Heart right ventricle (tissue), 16 donors: ENCODE measurements around the gene SPTBN2. TPM values are rescaled to one million over a fixed set of nuclear protein-coding genes. Genes with fewer than 3 reads are reported as not detected.

Experiments
- ATAC-seq, 8 donors: fragments of 200-7000 bp; cut with Tn5 transposase; one replicate each; pipeline ENCODE4 v1.9.1; 2020; ENCODE audit warnings: mild to moderate bottlenecking in 8 of 8, moderate library complexity in 8 of 8, moderate number of reproducible peaks in 1 of 8
- DNase-seq, 2 donors: peaks; one replicate each; pipeline ENCODE4 v3.0.0-alpha.2; 2020
- H3K27ac ChIP-seq, 10 donors: fragments of 200-600 bp; sonication (generic) in 2 of 10; one replicate each; pipeline versions ENCODE4 v1.5.0 to v1.8.0; 2020 to 2022; ENCODE audit warnings: mild to moderate bottlenecking in 3 of 10
- H3K27me3 ChIP-seq, 7 donors: fragments of 200-600 bp; one replicate each; pipeline ENCODE4 v1.8.0; 2021 to 2022; ENCODE audit warnings: mild to moderate bottlenecking in 2 of 7
- H3K36me3 ChIP-seq, 9 donors: fragments of 200-600 bp; sonication (generic) in 1 of 9; one replicate each; pipeline versions ENCODE4 v1.5.0 to v1.8.0; 2020 to 2022; ENCODE audit warnings: mild to moderate bottlenecking in 2 of 9
- H3K4me1 ChIP-seq, 9 donors: fragments of 200-600 bp; sonication (generic) in 1 of 9; one replicate each; pipeline versions ENCODE4 v1.5.0 to v1.8.0; 2020 to 2022; ENCODE audit warnings: mild to moderate bottlenecking in 4 of 9
- H3K4me3 ChIP-seq, 10 donors: fragments of 200-600 bp; sonication (generic) in 2 of 10; one replicate each; pipeline versions ENCODE4 v1.5.0 to v1.8.0; 2020 to 2022; ENCODE audit warnings: mild to moderate bottlenecking in 7 of 10, moderate library complexity in 2 of 10
- H3K9me3 ChIP-seq, 11 donors: fragments of 200-600 bp in 10 of 11; sonication (generic) in 2 of 11; one replicate each; pipeline versions ENCODE4 v1.5.0 to v1.8.0; 2013 to 2022; ENCODE audit warnings: mild to moderate bottlenecking in 2 of 11, control low read depth in 1 of 11, moderate library complexity in 1 of 11
- CTCF ChIP-seq, 9 donors: fragments of 200-600 bp; sonication (generic) in 2 of 9; IDR thresholded peaks; one replicate each; pipeline versions ENCODE4 v1.5.0 to v1.8.0; 2021 to 2022; ENCODE audit warnings: antibody characterized with exemption in 9 of 9, mild to moderate bottlenecking in 5 of 9, moderate library complexity in 1 of 9
- WGBS, 2 donors: extraction: QIAGEN DNeasy Blood & Tissue Kit; methylation state at CpG; one replicate each; pipeline ENCODE4 v1.1.7; 2013; ENCODE audit warnings: inconsistent platforms in 1 of 2; 5-methylcytosine and 5-hydroxymethylcytosine counted together
- intact Hi-C, 10 donors: fragments of 100-400 bp; cut with DNase I; formaldehyde crosslinking; loops; one replicate each; pipeline versions ENCODE4 v1.11.1 to v1.14.2; 2022
- polyA plus RNA-seq, 2 donors: library from polyadenylated mRNA; stranded (reverse); fragments of 200-250 nt; gene quantifications; one replicate each; pipeline ENCODE4 v1.2.3, GENCODE V29; 2013
- total RNA-seq, 10 donors: library from RNA; stranded (reverse); fragmentation: NEBNext Ultra II Directional in 3 of 10; extraction: Animal tissue kit (Norgen Biotek cat#: 25700) in 3 of 10; gene quantifications; one replicate each; pipeline versions ENCODE4 v1.2.1 to v1.2.4, GENCODE V29; 2021 to 2023
- donor health status: Arrhythmogenic right ventricular cardiomyopathy.
- donor health status: ischemic (EF 13 %, LVEDD 7.1; RV severe dilation, severe dysfunction).
- donor health status: healthy with polysubstance abuse.
- donor health status: DM: no; HTN: yes; CAD: no.
- donor health status: DM: no; HTN: no; CAD: no.
- donor health status: ischemic (EF 25% LVEDD 6.9; RV normal size, moderate dysfunction).
- donor health status: ischemic (EF 25% LVEDD 5.7; RV mildly dilated, moderate dysfunction).
- donor health status: healthy.
- donor health status: DM: yes; HTN: yes; CAD: no.
- donor health status: Ischemic cardiomyopathy.
- donor health status: ischemic (EF 35%, LVEDD 5.7; RV mildly dilated, moderate dysfunction).
- donor health status: nonischemic (EF 11% LVEDD 7.7; RV severe dilation, severe dysfunction).
- donor health status: DM: yes; HTN: yes; CAD: no.
- donor health status: PGD.
- donor health status: ischemic (EF 29% LVEDD 5.4; RV normal size, mild dysfunction).
- donor health status: nonischemic (EF 23%, LVEDD 6.1; RV moderate dilation, normal function).

SPTBN2 gene
- total and polyA plus RNA-seq, 12 donors, result 0.23 to 2.3 (median 1.0) TPM

GRCh38 chr11:66766681-66767080 lies 37.7 kb upstream of the SPTBN2 start:
- 93 to 94% methylated on average over 2 of the region's 2 CpGs for WGBS, 2 donors
- ATAC-seq (no peak), DNase-seq (no peak)
- no peaks in the 10 kb centered on the region for H3K9me3 ChIP-seq
- TF ChIP-seq CTCF (IDR thresholded peaks at IDR 0.05), result no peak
- H3K4me1 ChIP-seq, result peaks cover 0 to 5% (median 0%) of the 10 kb centered on the region in 9 donors
- no peak overlapping the region for H3K4me3 ChIP-seq
- no peaks in the 10 kb centered on the region for H3K27me3 ChIP-seq
- H3K27ac ChIP-seq, result peak overlapping the region in 2 of 10 donors; percentile 9 to 69
- intact Hi-C loops, result no loop called here
- H3K36me3 ChIP-seq, result peaks cover 0 to 17% (median 0%) of the 10 kb centered on the region in 9 donors

- Histone ChIP-seq H3K27ac (no peak overlapping the region), H3K9me3 (no peaks in the 10 kb centered on the region), H3K27me3 (no peaks in the 10 kb centered on the region), H3K4me1 (no peaks in the 10 kb centered on the region), H3K4me3 (no peak overlapping the region), H3K36me3 (peaks cover 0 to 14% (median 0%) of the 10 kb centered on the region in 9 donors)
- no peak for DNase-seq
- intact Hi-C loops, result no loop called here
- ATAC-seq, result no peak
- TF ChIP-seq CTCF (IDR thresholded peaks at IDR 0.05), result no peak
- WGBS, 2 donors, result 95% methylated on average over 27 of the region's 27 CpGs
These were observed 33.1 kb upstream of the SPTBN2 start for GRCh38 chr11:66762088-66762487.

GRCh38 chr11:66752148-66752547 lies 23.1 kb upstream of the SPTBN2 start:
- Histone ChIP-seq H3K27me3 (no peaks in the 10 kb centered on the region), H3K4me3 (no peak overlapping the region), H3K9me3 (no peaks in the 10 kb centered on the region), H3K4me1 (no peaks in the 10 kb centered on the region), H3K27ac (no peak overlapping the region), H3K36me3 (peaks cover 0 to 5% (median 0%) of the 10 kb centered on the region in 9 donors)
- 93 to 96% methylated on average over 4 of the region's 4 CpGs for WGBS, 2 donors
- intact Hi-C loops, result no loop called here
- no peak for ATAC-seq
- no peak for DNase-seq
- TF ChIP-seq CTCF (IDR thresholded peaks at IDR 0.05), result no peak

GRCh38 chr11:66749091-66749490 lies 20.1 kb upstream of the SPTBN2 start:
- Histone ChIP-seq H3K9me3 (no peaks in the 10 kb centered on the region), H3K27ac (no peak overlapping the region), H3K4me1 (peaks cover 0 to 11% (median 7%) of the 10 kb centered on the region in 9 donors), H3K4me3 (no peak overlapping the region), H3K36me3 (no peaks in the 10 kb centered on the region), H3K27me3 (no peaks in the 10 kb centered on the region)
- intact Hi-C loops, result no loop called here
- WGBS, 2 donors, result 55 to 69% methylated on average over 2 of the region's 2 CpGs
- ATAC-seq (no peak), DNase-seq (no peak)
- TF ChIP-seq CTCF (IDR thresholded peaks at IDR 0.05), result no peak
